ENCODE measurements around the gene CASZ1.

DNA sequence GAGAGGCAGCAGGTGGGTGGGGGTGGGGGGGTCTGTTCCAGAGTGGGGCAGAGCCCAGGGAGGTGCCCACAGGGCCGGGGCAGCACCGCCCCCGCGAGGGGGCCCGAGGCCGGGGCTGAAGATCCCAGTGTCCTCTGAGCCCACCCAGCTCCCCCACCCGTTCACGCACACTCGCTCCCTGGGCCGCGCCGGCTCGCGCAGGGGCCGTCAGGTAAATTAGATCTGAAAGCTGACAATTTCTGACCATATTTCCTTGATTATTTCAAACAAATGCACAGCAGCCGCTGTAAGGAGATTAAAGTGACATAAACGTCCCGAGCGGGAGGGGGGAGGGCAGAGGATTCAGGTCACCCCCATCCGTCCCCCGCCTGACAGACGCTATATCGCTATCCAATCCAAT lies 118.0 kb downstream of the CASZ1 start:
- TF ChIP-seq, protein P1, sequence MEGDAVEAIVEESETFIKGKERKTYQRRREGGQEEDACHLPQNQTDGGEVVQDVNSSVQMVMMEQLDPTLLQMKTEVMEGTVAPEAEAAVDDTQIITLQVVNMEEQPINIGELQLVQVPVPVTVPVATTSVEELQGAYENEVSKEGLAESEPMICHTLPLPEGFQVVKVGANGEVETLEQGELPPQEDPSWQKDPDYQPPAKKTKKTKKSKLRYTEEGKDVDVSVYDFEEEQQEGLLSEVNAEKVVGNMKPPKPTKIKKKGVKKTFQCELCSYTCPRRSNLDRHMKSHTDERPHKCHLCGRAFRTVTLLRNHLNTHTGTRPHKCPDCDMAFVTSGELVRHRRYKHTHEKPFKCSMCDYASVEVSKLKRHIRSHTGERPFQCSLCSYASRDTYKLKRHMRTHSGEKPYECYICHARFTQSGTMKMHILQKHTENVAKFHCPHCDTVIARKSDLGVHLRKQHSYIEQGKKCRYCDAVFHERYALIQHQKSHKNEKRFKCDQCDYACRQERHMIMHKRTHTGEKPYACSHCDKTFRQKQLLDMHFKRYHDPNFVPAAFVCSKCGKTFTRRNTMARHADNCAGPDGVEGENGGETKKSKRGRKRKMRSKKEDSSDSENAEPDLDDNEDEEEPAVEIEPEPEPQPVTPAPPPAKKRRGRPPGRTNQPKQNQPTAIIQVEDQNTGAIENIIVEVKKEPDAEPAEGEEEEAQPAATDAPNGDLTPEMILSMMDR (IDR thresholded peaks at IDR 0.05) = no peak
- TF ChIP-seq TEAD1 (CRISPR knock-in tag; IDR thresholded peaks at IDR 0.05) = no peak

Measured in WTC11 (cell line).